Activated T-cell treated with anti-CD3 and anti-CD28 coated beads, Interleukin-2, amount 50 U/mL, for 4 hours (primary cell): Measurements from ENCODE around the gene DPY19L3. TPM values are rescaled to one million over a fixed set of nuclear protein-coding genes. Genes with fewer than 3 reads are reported as not detected.
"Not testable (repeated sequence)": the region's sequence is repeated elsewhere in the genome, so short reads cannot be mapped to it uniquely, and the experiment has no call there.

Experiments used
- ATAC-seq, 2 donors: fragments of 200-7000 bp; cut with Tn5 transposase; one replicate each; pipeline ENCODE4 v1.10.0; 2021
- DNase-seq: peaks from one replicate; pipeline ENCODE4 v3.0.0-alpha.2; 2020
- H3K27me3 Mint-ChIP-seq: one replicate; pipeline ENCODE4 v1.8.0; 2021; ENCODE audit warnings: low read depth, mixed read lengths
- H3K36me3 Mint-ChIP-seq: one replicate; pipeline ENCODE4 v1.8.0; 2022; ENCODE audit warnings: mixed read lengths; ENCODE audit not compliant: insufficient read depth
- H3K4me1 Mint-ChIP-seq: one replicate; pipeline ENCODE4 v1.8.0; 2021; ENCODE audit warnings: low read depth, mixed read lengths
- H3K4me3 Mint-ChIP-seq: one replicate; pipeline ENCODE4 v1.8.0; 2021; ENCODE audit warnings: mild to moderate bottlenecking, moderate library complexity, mixed read lengths
- H3K9me3 Mint-ChIP-seq: one replicate; pipeline ENCODE4 v1.8.0; 2021; ENCODE audit warnings: mixed read lengths
- total RNA-seq, 3 donors: library from RNA; stranded (reverse); gene quantifications; one replicate each; pipeline ENCODE4 v1.2.1, GENCODE V29; 2021

Gene DPY19L3
- total RNA-seq, 3 donors from 2014 or later, result 16.2 to 20.5 (median 17.1) TPM

GRCh38 chr19:32373585-32374295 lies 31.8 kb upstream of the DPY19L3 start:
- Mint-ChIP-seq H3K27me3 (no peaks in the 10 kb centered on the region), H3K4me1 (peaks cover 9% of the 10 kb centered on the region), H3K9me3 (no peaks in the 10 kb centered on the region), H3K4me3 (no peak overlapping the region), H3K36me3 (peaks cover 46% of the 10 kb centered on the region)
- no peak for ATAC-seq
- no peak for DNase-seq

DNA sequence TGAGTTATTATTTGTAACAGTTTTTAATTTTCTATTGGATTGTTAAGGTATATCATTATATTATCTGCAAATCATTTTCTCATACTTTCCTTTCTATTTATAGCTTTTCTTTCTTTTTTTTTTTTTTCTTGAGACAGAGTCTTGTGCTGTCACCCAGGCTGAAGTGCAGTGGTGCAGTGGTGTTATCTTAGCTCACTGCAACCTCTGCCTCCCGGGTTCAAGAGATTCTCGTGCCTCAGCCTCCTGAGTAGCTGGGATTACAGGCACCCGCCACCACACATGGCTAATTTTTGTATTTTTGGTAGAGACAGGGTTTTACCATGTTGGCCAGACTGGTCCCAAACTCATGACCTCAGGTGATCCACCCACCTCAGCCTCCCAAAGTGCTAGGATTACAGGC lies 31.2 kb upstream of the DPY19L3 start:
- not testable (repeated sequence) for H3K4me1 Mint-ChIP-seq, H3K9me3 Mint-ChIP-seq, H3K4me3 Mint-ChIP-seq, DNase-seq, H3K27me3 Mint-ChIP-seq, ATAC-seq
- peaks cover 45% of the 10 kb centered on the region for H3K36me3 Mint-ChIP-seq

GRCh38 chr19:32377088-32377487 lies 28.5 kb upstream of the DPY19L3 start:
- not testable (repeated sequence) for DNase-seq, H3K9me3 Mint-ChIP-seq, ATAC-seq, H3K27me3 Mint-ChIP-seq, H3K4me1 Mint-ChIP-seq, H3K4me3 Mint-ChIP-seq
- H3K36me3 Mint-ChIP-seq, result peaks cover 45% of the 10 kb centered on the region

- no peak for ATAC-seq
- H3K4me1 Mint-ChIP-seq, result peaks cover 5% of the 10 kb centered on the region
- DNase-seq, result no peak
- H3K9me3 Mint-ChIP-seq, result no peaks in the 10 kb centered on the region
- H3K36me3 Mint-ChIP-seq, result peaks cover 47% of the 10 kb centered on the region
- no peaks in the 10 kb centered on the region for H3K27me3 Mint-ChIP-seq
- H3K4me3 Mint-ChIP-seq, result no peak overlapping the region
These were observed 25.3 kb upstream of the DPY19L3 start for GRCh38 chr19:32380269-32380668.

DNA sequence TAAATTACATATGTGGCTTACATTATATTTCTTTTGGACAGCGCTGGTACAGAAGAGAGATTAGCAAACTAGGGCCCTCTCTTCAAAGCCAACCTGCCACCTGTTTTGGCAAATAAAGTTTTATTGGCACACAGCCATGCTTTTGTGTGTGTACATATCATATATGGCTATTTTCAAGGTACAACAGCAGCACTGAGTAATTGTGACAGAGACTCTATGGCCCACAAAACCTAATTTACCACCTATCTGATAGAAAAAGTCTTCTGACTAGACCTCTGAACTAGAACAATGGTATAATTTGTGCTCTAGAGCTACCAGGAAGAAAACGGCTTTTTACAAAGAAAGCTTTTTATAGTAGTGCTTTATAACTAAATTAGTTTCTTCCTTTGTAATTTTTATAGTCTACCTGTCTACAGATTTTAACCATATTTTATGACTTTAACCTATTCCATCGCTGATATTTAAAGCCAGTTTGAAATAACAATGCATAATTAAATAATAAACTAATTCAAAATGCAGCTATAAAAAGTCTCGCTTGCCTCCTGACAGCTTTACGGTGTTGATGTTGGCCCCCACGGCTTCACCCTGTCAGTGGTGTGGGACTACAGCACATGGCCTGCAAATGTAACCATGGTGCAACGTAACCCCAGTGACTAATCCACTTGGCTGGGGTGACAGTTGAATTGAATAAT lies 17.7 kb upstream of the DPY19L3 start:
- Mint-ChIP-seq H3K4me3 (no peak overlapping the region), H3K36me3 (peaks cover 11% of the 10 kb centered on the region), H3K4me1 (peaks cover 2% of the 10 kb centered on the region), H3K27me3 (no peaks in the 10 kb centered on the region), H3K9me3 (no peaks in the 10 kb centered on the region)
- DNase-seq (no peak), ATAC-seq (no peak)

GRCh38 chr19:32388393-32388855 lies 17.1 kb upstream of the DPY19L3 start:
- no peaks in the 10 kb centered on the region for H3K27me3 Mint-ChIP-seq
- H3K9me3 Mint-ChIP-seq, result no peaks in the 10 kb centered on the region
- H3K36me3 Mint-ChIP-seq, result peaks cover 6% of the 10 kb centered on the region

GRCh38 chr19:32392901-32393300 lies 12.7 kb upstream of the DPY19L3 start:
- ATAC-seq, result no peak
- Mint-ChIP-seq H3K4me1 (peaks cover 10% of the 10 kb centered on the region), H3K36me3 (no peaks in the 10 kb centered on the region), H3K4me3 (no peak overlapping the region), H3K27me3 (no peaks in the 10 kb centered on the region), H3K9me3 (no peaks in the 10 kb centered on the region)
- no peak for DNase-seq

More at GRCh38 chr19:32388393-32388855, 17.1 kb upstream of the DPY19L3 start:
- DNase-seq, result no peak
- Mint-ChIP-seq H3K4me3 (no peak overlapping the region), H3K4me1 (peaks cover 2% of the 10 kb centered on the region)
- ATAC-seq, result no peak

DNA sequence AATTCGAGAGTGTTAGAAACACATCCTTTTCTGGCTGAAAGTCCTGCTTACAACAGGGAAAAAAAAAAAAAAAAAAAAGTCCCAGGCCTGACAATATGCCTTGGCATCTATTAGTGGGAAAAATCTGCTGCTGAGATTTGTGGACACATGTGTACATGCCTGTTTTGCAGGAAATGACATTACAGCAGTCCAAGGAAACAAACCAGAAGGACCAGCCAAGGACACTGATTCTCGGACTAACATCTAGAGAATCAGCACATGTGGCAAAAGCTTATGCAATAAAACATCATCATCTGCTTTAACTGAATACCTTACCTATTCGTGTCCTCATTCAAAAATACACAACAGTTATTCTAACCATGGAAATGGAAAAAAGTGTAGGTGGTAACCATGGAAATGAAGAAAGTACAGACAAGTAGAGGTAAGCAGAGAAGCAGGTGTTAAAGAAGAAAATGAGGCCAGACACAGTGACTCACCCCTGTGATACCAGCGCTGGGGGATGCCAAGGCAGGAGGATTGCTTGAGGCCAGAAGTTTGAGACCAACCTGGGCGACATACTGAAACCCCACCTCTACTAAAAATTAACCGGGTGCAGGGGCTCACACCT lies 9.4 kb upstream of the DPY19L3 start:
- Mint-ChIP-seq H3K36me3 (no peaks in the 10 kb centered on the region), H3K9me3 (no peaks in the 10 kb centered on the region), H3K4me3 (no peak overlapping the region), H3K4me1 (peaks cover 10% of the 10 kb centered on the region), H3K27me3 (no peaks in the 10 kb centered on the region)
- DNase-seq (no peak), ATAC-seq (peak; percentile 58 to 71)

GRCh38 chr19:32397671-32398101 lies 7.9 kb upstream of the DPY19L3 start:
- Mint-ChIP-seq H3K4me3 (no peak overlapping the region), H3K27me3 (no peaks in the 10 kb centered on the region), H3K36me3 (no peaks in the 10 kb centered on the region), H3K4me1 (peaks cover 8% of the 10 kb centered on the region), H3K9me3 (no peaks in the 10 kb centered on the region)
- no peak for DNase-seq
- no peak for ATAC-seq

- no peaks in the 10 kb centered on the region for H3K36me3 Mint-ChIP-seq
- peak overlapping the region; percentile 29 for H3K4me3 Mint-ChIP-seq
- ATAC-seq, result no peak
- no peaks in the 10 kb centered on the region for H3K27me3 Mint-ChIP-seq
- H3K4me1 Mint-ChIP-seq, result peaks cover 12% of the 10 kb centered on the region
- DNase-seq, result no peak
- no peaks in the 10 kb centered on the region for H3K9me3 Mint-ChIP-seq
These were observed 3.6 kb upstream of the DPY19L3 start for GRCh38 chr19:32401992-32402391.

DNA sequence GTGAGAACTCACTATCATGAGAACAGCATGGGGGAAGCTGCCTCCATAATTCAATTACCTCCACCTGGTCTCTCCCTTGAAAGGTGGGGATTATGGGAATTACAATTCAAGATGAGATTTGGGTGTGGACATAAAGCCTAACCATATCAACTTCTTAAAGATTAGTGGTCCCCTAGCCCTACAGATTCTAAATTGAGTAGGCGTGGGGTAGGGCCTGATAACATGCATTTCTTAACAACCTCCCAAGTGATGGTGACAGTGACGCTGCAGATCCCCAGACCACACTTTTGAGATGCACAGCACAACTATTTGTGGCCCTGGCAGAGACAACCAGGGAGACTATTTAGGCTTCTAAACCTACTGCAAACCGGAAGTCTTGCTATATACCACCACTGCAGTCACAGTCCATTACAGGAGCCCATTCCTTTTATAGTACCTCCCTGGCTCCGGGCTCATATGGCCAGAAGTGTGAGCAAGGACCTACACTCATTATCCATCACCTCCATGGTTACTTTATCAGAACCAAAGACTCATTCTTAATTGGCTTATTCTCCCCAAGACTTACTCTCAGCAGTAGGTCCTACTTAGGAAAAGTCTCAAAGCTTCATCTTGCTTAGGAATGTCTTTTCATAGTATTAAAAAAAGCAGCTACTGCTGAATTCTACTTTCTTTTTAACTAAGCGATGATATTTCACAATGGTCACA lies 2.1 kb upstream of the DPY19L3 start:
- H3K36me3 Mint-ChIP-seq, result peaks cover 3% of the 10 kb centered on the region
- H3K4me1 Mint-ChIP-seq, result peaks cover 14% of the 10 kb centered on the region
- peak overlapping the region; percentile 87 for H3K4me3 Mint-ChIP-seq
- H3K9me3 Mint-ChIP-seq, result no peaks in the 10 kb centered on the region
- ATAC-seq (no peak), DNase-seq (no peak)
- no peaks in the 10 kb centered on the region for H3K27me3 Mint-ChIP-seq

DNA sequence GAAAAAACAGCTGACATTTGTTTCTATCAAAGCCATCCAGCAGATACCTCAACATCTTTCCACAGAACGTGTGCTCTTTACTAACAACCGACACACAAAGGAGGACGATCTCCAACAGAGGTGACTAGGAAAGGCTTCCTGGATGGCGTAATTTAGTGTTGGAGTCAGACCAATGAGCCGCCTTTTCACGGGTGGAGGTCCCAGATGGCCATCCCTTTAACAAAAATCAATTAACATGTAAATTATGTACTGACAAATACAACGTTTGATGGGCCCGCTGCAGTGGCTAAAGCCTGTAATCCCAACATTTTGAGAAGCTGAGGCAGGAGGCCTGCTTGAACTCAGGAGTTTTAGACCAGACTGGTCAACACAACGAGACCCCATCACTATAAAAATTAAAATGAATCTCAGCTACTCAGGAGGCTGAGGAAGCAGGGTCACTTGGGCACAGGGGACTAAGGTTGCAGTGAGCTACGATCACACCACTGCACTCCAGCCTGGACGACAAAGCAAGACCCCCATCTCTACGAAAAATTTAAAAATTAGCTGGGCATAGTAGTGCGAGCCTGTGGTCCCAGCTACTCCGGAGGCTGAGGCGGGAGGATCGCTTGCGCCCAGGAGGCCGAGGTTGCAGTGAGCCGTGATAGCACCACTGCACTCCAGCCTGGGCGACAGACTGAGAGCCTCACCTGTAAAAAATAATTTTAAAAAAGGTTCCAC lies 1.2 kb upstream of the DPY19L3 start:
- Mint-ChIP-seq H3K4me3 (peak overlapping the region; percentile 87), H3K27me3 (no peaks in the 10 kb centered on the region), H3K4me1 (peaks cover 14% of the 10 kb centered on the region), H3K9me3 (no peaks in the 10 kb centered on the region), H3K36me3 (peaks cover 6% of the 10 kb centered on the region)
- ATAC-seq (no peak), DNase-seq (no peak)

GRCh38 chr19:32404933-32405430 lies 588 bp upstream of the DPY19L3 start:
- H3K9me3 Mint-ChIP-seq, result no peaks in the 10 kb centered on the region
- DNase-seq (no peak), ATAC-seq (peak; percentile 1 to 3)
- H3K4me3 Mint-ChIP-seq, result peak overlapping the region; percentile 87
- H3K36me3 Mint-ChIP-seq, result peaks cover 8% of the 10 kb centered on the region
- peaks cover 14% of the 10 kb centered on the region for H3K4me1 Mint-ChIP-seq
- no peaks in the 10 kb centered on the region for H3K27me3 Mint-ChIP-seq
